NCI-H146 treated with DMSO at 0.1 percent for 48 hours (cell line): ENCODE results near the gene MARK4.
"Not testable (repeated sequence)": the region's sequence is repeated elsewhere in the genome, so short reads cannot be mapped to it uniquely, and the experiment has no call there.

Source experiments
- DNase-seq: peaks from one replicate; lab custom pipeline; 2025; ENCODE audit not compliant: unreplicated experiment; lab: John Stamatoyannopoulos, UW

The MARK4 gene

GRCh38 chr19:45334881-45335280, 83.8 kb downstream of the MARK4 start:
- not testable (repeated sequence) for DNase-seq

GRCh38 chr19:45336696-45337251, 85.7 kb downstream of the MARK4 start:
- DNase-seq = no peak

- no peak for DNase-seq
Observed at GRCh38 chr19:45339629-45340028, 88.6 kb downstream of the MARK4 start.

- no peak for DNase-seq
Observed at GRCh38 chr19:45340232-45340898, 89.3 kb downstream of the MARK4 start, which contains the start of gene KLC3. TSS of gene KLC3 (plus strand) at chr19:45340750. CDS start at chr19:45345542, 4,792 bp downstream.

- no peak for DNase-seq
Observed at GRCh38 chr19:45340899-45341453, 89.9 kb downstream of the MARK4 start.

- DNase-seq = no peak
Observed at GRCh38 chr19:45342911-45343310, 91.8 kb downstream of the MARK4 start.

GRCh38 chr19:45344621-45345505, 93.8 kb downstream of the MARK4 start:
- DNase-seq = no peak

GRCh38 chr19:45345506-45345860, 94.4 kb downstream of the MARK4 start:
- no peak for DNase-seq

- DNase-seq = no peak
Observed at GRCh38 chr19:45346449-45346848, 95.4 kb downstream of the MARK4 start.

- no peak for DNase-seq
Observed at GRCh38 chr19:45347570-45348366, 96.7 kb downstream of the MARK4 start.

- no peak for DNase-seq
Observed at GRCh38 chr19:45348367-45349125, 97.5 kb downstream of the MARK4 start.

- DNase-seq = no peak
Observed at GRCh38 chr19:45349126-45349415, 98.0 kb downstream of the MARK4 start.

GRCh38 chr19:45349430-45349941, 98.4 kb downstream of the MARK4 start:
- no peak for DNase-seq

- no peak for DNase-seq
Observed at GRCh38 chr19:45350477-45351058, 99.5 kb downstream of the MARK4 start.

- no peak for DNase-seq
Observed at GRCh38 chr19:45351401-45351952, 100.4 kb downstream of the MARK4 start.

GRCh38 chr19:45352062-45352461, 101.0 kb downstream of the MARK4 start:
- no peak for DNase-seq

GRCh38 chr19:45352471-45352870, 101.4 kb downstream of the MARK4 start:
- no peak for DNase-seq

- no peak for DNase-seq
Observed at GRCh38 chr19:45352914-45353796, 102.1 kb downstream of the MARK4 start.
